ENCODE results near the gene CLRN3.

- TF ChIP-seq CTCF (IDR thresholded peaks at IDR 0.05): no peak
- TF ChIP-seq POLR2A (IDR thresholded peaks at IDR 0.05): no peak
These were observed 32.1 kb downstream of the CLRN3 start for GRCh38 chr10:127860592-127860991.

All from ovary (tissue), 3 donors.